ENCODE data around the gene ASB8. TPM values are rescaled to one million over a fixed set of nuclear protein-coding genes. Genes with fewer than 3 reads are reported as not detected.
A peak's percentile ranks its signal among the peaks of the same experiment; 100 is the strongest.

The ASB8 gene
- total RNA-seq, 3 donors from 2014 or later (not counting 1 experiment from before 2014, with no cell fraction given): 62.9 to 73.8 (median 71.3) TPM

DNA sequence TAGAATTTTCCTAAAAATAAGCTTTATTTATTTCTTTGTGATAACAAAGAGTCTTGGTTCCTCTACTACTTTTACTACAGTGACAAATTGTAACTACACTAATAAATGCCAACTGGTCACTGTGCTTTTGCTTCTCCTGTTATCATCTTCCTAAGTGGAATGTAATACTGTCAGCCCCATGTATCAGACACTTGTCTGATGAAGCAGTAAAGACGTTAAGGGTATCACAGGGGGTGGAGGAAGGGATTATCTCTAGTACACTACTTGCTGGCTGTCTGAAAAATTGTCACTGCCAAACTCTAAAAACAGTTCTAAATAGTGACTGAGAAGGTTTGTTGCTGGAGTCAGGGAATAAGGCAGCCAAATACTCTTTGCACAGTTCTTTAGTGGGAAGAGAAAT, 11.3 kb downstream of the ASB8 start:
- H3K36me3 Mint-ChIP-seq: peaks cover 31% of the 10 kb centered on the region
- 89% methylated on average over 1 of the region's 1 CpG for WGBS (ENCODE audit: insufficient coverage)
- ATAC-seq (no peak), DNase-seq (no peak)
- Histone ChIP-seq H3K27me3 (ENCODE audit: control insufficient read depth, insufficient read depth, low read length) (no peaks in the 10 kb centered on the region), H3K4me3 (ENCODE audit: low read length) (no peak overlapping the region), H3K27ac (ENCODE audit: low read length) (no peak overlapping the region), H3K9me3 (ENCODE audit: control insufficient read depth, insufficient read depth, low read length) (no peaks in the 10 kb centered on the region), H3K4me1 (ENCODE audit: control insufficient read depth, insufficient read depth, low read length) (no peaks in the 10 kb centered on the region), H3K36me3 (ENCODE audit: control insufficient read depth, insufficient read depth, low read length) (peaks cover 75% of the 10 kb centered on the region)
- H3K27ac Mint-ChIP-seq: peak overlapping the region in 1 of 2 donors; percentile 2
- H3K9me3 Mint-ChIP-seq: no peaks in the 10 kb centered on the region
- H3K27me3 Mint-ChIP-seq (ENCODE audit: low read depth in 2 of 2): no peaks in the 10 kb centered on the region
- peaks cover 7 to 11% of the 10 kb centered on the region in 2 donors for H3K4me1 Mint-ChIP-seq
- TF ChIP-seq, protein P1, sequence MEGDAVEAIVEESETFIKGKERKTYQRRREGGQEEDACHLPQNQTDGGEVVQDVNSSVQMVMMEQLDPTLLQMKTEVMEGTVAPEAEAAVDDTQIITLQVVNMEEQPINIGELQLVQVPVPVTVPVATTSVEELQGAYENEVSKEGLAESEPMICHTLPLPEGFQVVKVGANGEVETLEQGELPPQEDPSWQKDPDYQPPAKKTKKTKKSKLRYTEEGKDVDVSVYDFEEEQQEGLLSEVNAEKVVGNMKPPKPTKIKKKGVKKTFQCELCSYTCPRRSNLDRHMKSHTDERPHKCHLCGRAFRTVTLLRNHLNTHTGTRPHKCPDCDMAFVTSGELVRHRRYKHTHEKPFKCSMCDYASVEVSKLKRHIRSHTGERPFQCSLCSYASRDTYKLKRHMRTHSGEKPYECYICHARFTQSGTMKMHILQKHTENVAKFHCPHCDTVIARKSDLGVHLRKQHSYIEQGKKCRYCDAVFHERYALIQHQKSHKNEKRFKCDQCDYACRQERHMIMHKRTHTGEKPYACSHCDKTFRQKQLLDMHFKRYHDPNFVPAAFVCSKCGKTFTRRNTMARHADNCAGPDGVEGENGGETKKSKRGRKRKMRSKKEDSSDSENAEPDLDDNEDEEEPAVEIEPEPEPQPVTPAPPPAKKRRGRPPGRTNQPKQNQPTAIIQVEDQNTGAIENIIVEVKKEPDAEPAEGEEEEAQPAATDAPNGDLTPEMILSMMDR (IDR thresholded peaks at IDR 0.05): no peak
- H3K4me3 Mint-ChIP-seq: no peak overlapping the region
- intact Hi-C loops (cut with micrococcal nuclease): no loop called here

DNA sequence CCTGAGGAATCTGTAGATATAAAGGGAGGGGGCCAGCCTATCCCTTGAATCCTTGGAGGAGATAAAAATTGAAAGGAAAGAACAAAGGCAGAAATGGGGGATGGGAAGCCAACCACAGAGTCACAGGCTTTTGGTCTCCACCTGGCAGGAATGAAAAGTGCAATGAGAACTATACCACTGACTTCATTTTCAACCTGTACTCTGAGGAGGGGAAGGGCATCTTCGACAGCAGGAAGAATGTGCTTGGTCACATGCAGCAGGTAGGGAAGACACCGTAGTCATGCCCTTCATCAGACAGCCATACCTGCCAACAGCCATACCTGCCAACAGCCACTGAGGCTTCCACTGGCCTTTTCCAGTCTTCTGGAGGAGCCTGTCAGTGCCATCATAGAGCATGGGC, 13.4 kb downstream of the ASB8 start:
- peaks cover 54% of the 10 kb centered on the region for H3K36me3 ChIP-seq (ENCODE audit: control insufficient read depth, insufficient read depth, low read length)
- peaks cover 7 to 11% of the 10 kb centered on the region in 2 donors for H3K4me1 Mint-ChIP-seq
- no peaks in the 10 kb centered on the region for H3K27me3 Mint-ChIP-seq (ENCODE audit: low read depth in 2 of 2)
- H3K4me3 Mint-ChIP-seq: no peak overlapping the region
- TF ChIP-seq, protein P1 (IDR thresholded peaks at IDR 0.05): no peak
- peaks cover 19% of the 10 kb centered on the region for H3K36me3 Mint-ChIP-seq
- no peaks in the 10 kb centered on the region for H3K9me3 Mint-ChIP-seq
- no peak for ATAC-seq
- H3K4me1 ChIP-seq (ENCODE audit: control insufficient read depth, insufficient read depth, low read length): no peaks in the 10 kb centered on the region
- 100% methylated on average over 2 of the region's 2 CpGs for WGBS (ENCODE audit: insufficient coverage)
- no peak for DNase-seq
- H3K27ac Mint-ChIP-seq: no peak overlapping the region
- intact Hi-C loops (cut with micrococcal nuclease): no loop called here
- H3K27me3 ChIP-seq (ENCODE audit: control insufficient read depth, insufficient read depth, low read length): no peaks in the 10 kb centered on the region
- H3K27ac ChIP-seq (ENCODE audit: low read length): no peak overlapping the region
- H3K4me3 ChIP-seq (ENCODE audit: low read length): no peak overlapping the region
- no peaks in the 10 kb centered on the region for H3K9me3 ChIP-seq (ENCODE audit: control insufficient read depth, insufficient read depth, low read length)

DNA sequence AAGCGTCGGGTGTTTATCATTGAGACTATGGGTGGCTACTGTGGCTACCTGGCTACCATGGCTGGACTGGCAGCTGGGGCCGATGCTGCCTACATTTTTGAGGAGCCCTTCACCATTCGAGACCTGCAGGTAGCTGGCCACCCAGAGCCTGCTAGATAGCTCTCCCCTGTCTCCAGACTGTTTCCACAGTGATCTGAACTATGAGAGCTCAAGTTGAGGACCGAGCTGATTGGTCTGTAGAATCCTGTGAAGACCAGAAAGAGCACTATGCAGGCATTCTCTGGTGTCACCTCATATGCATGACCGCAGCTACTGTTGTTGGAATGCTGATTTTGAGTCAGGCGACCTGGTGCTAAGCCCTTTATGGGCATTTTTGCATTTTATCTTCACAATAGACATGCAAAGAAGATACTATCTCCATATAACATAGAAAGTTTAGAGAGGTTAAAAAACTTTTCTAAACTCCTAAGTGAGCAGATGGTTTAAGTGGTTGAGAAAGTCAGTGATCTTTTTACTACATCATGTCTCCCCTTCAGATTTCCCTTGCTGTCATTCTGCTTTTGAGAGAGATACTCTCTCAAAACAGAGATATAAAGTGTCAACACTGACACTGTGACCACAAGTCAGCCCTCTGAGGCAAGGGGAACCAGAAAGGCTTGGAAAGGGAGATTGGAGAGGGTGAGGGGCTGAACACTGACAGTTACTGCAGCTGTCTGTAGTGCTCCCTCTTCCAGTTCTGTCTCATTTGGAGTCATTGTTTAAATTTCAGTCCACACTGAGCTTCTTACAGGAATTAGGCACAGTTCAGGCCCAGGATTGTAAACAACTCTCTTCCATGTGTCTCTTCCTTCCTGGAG, 14.3 kb downstream of the ASB8 start:
- peaks cover 50% of the 10 kb centered on the region for H3K36me3 ChIP-seq (ENCODE audit: control insufficient read depth, insufficient read depth, low read length)
- intact Hi-C loops (cut with micrococcal nuclease): no loop called here
- no peak overlapping the region for H3K27ac ChIP-seq (ENCODE audit: low read length)
- Mint-ChIP-seq H3K27ac (no peak overlapping the region), H3K36me3 (peaks cover 16% of the 10 kb centered on the region), H3K27me3 (ENCODE audit: low read depth in 2 of 2) (no peaks in the 10 kb centered on the region), H3K4me1 (peaks cover 7 to 11% of the 10 kb centered on the region in 2 donors), H3K9me3 (no peaks in the 10 kb centered on the region), H3K4me3 (no peak overlapping the region)
- ATAC-seq (no peak), DNase-seq (no peak)
- H3K4me1 ChIP-seq (ENCODE audit: control insufficient read depth, insufficient read depth, low read length): no peaks in the 10 kb centered on the region
- H3K4me3 ChIP-seq (ENCODE audit: low read length): no peak overlapping the region
- 94% methylated on average over 6 of the region's 7 CpGs for WGBS (ENCODE audit: insufficient coverage)
- H3K9me3 ChIP-seq (ENCODE audit: control insufficient read depth, insufficient read depth, low read length): no peaks in the 10 kb centered on the region
- TF ChIP-seq, protein P1 (IDR thresholded peaks at IDR 0.05): no peak
- H3K27me3 ChIP-seq (ENCODE audit: control insufficient read depth, insufficient read depth, low read length): no peaks in the 10 kb centered on the region

Data from natural killer cell (primary cell).